Activated CD8-positive, alpha-beta T cell treated with anti-CD3 and anti-CD28 coated beads, Interleukin-2, amount 10 ng/mL, durations not matched to agents 7 days and 5 days (primary cell): ENCODE data around the gene TCFL5. TPM values are rescaled to one million over a fixed set of nuclear protein-coding genes. Genes with fewer than 3 reads are reported as not detected.

Source experiments
- ATAC-seq: fragments of 150-1000 bp; cut with Tn5 transposase; one replicate; pipeline ENCODE4 v1.10.0; 2021; ENCODE audit warnings: moderate library complexity
- CTCF ChIA-PET: fragments of 350-600 bp; sonication (Branson Sonifier 250); formaldehyde crosslinking; loops from one replicate; lab custom pipeline; 2021; ENCODE audit warnings: antibody characterized with exemption; lab: Charles Lee
- POLR2A ChIA-PET: fragments of 350-600 bp; sonication (Branson Sonifier 250); formaldehyde crosslinking; loops from one replicate; lab custom pipeline; 2021; ENCODE audit warnings: antibody characterized with exemption; lab: Charles Lee
- DNase-seq: peaks from one replicate; pipeline ENCODE4 v3.0.0-alpha.2; 2020
- H3K27ac Mint-ChIP-seq: one replicate; pipeline ENCODE4 v1.8.0; 2021; ENCODE audit warnings: mild to moderate bottlenecking, mixed read lengths
- H3K27me3 Mint-ChIP-seq: one replicate; pipeline ENCODE4 v1.8.0; 2021; ENCODE audit warnings: low read depth, mixed read lengths
- H3K36me3 Mint-ChIP-seq: one replicate; pipeline ENCODE4 v1.8.0; 2021; ENCODE audit warnings: low read depth, mixed read lengths
- H3K4me1 Mint-ChIP-seq: one replicate; pipeline ENCODE4 v1.8.0; 2021; ENCODE audit warnings: low read depth, mixed read lengths
- H3K4me3 Mint-ChIP-seq: one replicate; pipeline ENCODE4 v1.8.0; 2021; ENCODE audit warnings: mild to moderate bottlenecking, mixed read lengths
- H3K9me3 Mint-ChIP-seq: one replicate; pipeline ENCODE4 v1.8.0; 2022; ENCODE audit warnings: mixed read lengths; ENCODE audit not compliant: insufficient read depth
- total RNA-seq, 2 experiments: library from RNA; stranded (reverse); gene quantifications; one replicate each; pipeline ENCODE4 v1.2.3, GENCODE V29; 2021

TCFL5 gene
- total RNA-seq, 2 experiments from 2014 or later: 7.9 to 9.6 TPM

DNA sequence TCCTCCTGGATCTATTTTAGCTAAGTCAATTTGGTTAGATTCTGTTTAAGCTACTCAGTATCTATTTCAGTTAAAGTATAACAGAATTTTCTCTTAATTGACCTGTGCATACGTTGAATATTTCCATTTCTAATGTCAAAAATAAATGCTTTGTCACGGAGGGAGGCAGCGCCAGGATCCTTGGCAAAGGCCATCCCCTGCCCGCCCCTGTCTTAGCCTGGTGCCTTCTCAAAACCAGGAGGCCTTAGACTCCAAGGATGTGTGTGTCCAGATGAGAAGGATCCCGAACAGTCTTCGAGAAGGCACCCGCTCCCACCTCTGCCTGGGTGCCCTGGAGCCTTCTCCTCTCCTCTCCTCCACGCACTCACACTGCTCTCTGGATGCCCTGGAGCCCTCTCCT is 22.4 kb downstream of the TCFL5 start:
- Mint-ChIP-seq H3K4me1 (no peaks in the 10 kb centered on the region), H3K27me3 (no peaks in the 10 kb centered on the region), H3K4me3 (no peak overlapping the region), H3K36me3 (no peaks in the 10 kb centered on the region), H3K9me3 (no peaks in the 10 kb centered on the region), H3K27ac (no peak overlapping the region)
- POLR2A ChIA-PET: no interaction called here
- CTCF ChIA-PET: no interaction called here
- DNase-seq: no peak
- no peak for ATAC-seq

- H3K4me1 Mint-ChIP-seq: no peaks in the 10 kb centered on the region
Measured at GRCh38 chr20:62838128-62838891, 23.3 kb downstream of the TCFL5 start.

GRCh38 chr20:62837790-62838127 is 23.9 kb downstream of the TCFL5 start:
- Mint-ChIP-seq H3K27ac (no peak overlapping the region), H3K4me1 (no peaks in the 10 kb centered on the region), H3K4me3 (no peak overlapping the region), H3K9me3 (no peaks in the 10 kb centered on the region), H3K27me3 (no peaks in the 10 kb centered on the region), H3K36me3 (no peaks in the 10 kb centered on the region)
- ChIA-PET CTCF (no interaction called here), POLR2A (no interaction called here)
- ATAC-seq: no peak
- no peak for DNase-seq

More at GRCh38 chr20:62838128-62838891, 23.3 kb downstream of the TCFL5 start:
- DNase-seq: no peak
- no peaks in the 10 kb centered on the region for H3K9me3 Mint-ChIP-seq
- no peak overlapping the region for H3K4me3 Mint-ChIP-seq
- no peaks in the 10 kb centered on the region for H3K36me3 Mint-ChIP-seq
- no peak overlapping the region for H3K27ac Mint-ChIP-seq
- POLR2A ChIA-PET: no interaction called here
- CTCF ChIA-PET: no interaction called here
- no peaks in the 10 kb centered on the region for H3K27me3 Mint-ChIP-seq
- ATAC-seq: no peak

DNA sequence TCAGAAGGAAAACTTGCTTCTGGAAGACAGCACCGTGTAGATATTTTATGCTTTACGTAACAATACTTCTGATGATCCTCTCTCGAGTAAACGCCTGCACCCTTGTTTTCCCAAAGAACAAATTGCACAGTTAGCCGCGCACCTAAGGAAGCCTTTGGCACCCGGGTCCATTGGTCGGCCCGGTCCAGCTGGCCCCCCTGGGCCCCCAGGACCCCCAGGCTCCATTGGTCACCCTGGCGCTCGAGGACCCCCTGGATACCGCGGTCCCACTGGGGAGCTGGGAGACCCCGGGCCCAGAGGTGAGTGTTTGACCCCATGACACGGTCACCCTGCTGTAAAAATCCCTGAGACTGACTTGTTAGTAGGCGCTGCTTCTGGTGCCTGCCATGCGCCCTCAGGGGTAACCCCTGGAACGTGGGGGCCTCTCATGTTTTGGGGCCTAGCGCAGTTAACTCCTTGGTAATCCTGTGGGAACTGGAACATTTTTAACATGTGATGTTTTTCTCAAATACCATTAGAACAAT is 24.6 kb downstream of the TCFL5 start:
- CTCF ChIA-PET: no interaction called here

DNA sequence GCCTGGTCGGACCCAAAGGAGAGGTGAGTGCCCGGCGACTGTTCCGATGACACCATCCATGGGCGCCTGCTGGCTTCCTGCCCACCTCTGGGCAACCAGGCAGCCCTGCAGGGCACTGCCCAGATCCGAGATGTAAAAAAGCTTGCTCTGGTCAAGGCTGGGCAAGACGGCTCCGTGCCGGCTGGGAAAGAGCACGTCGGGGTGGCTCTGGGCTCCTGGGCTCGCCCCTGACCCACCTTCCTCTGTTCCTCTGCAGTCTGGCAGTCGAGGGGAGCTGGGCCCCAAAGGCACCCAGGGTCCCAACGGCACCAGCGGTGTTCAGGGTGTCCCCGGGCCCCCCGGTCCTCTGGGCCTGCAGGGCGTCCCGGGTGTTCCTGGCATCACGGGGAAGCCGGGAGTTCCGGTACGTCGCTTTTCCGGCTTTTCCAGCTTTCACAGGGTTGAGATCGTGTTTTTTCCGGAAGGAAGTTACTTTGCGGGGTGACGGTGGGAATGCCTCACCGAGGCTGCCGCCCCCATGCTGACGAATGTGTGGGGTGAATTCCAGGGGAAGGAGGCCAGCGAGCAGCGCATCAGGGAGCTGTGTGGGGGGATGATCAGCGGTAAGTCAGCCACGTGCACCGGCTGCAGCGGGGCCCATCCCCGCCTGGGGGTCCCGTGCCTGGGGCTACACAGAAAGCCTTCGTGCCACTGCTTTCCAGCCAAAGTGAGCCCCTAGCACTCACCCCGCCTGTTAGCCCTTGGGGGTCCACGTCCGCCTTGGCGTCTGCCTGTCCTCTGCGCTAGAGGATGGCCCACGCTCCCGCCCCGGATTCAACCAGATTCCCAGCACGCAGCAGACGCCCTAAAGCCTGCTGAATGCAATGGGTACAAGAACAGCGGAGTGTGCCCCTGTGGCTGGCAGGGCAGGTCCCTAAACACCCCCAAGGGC is 25.4 kb downstream of the TCFL5 start:
- POLR2A ChIA-PET: no interaction called here
- CTCF ChIA-PET: no interaction called here

More for the DNA sequence above, 24.6 kb downstream of the TCFL5 start:
- Mint-ChIP-seq H3K4me3 (no peak overlapping the region), H3K27me3 (no peaks in the 10 kb centered on the region), H3K4me1 (no peaks in the 10 kb centered on the region), H3K27ac (no peak overlapping the region), H3K9me3 (no peaks in the 10 kb centered on the region), H3K36me3 (no peaks in the 10 kb centered on the region)
- POLR2A ChIA-PET: no interaction called here
- DNase-seq (no peak), ATAC-seq (no peak)

GRCh38 chr20:62834967-62835730 is 26.5 kb downstream of the TCFL5 start:
- Mint-ChIP-seq H3K27ac (no peak overlapping the region), H3K4me3 (no peak overlapping the region), H3K27me3 (no peaks in the 10 kb centered on the region), H3K36me3 (no peaks in the 10 kb centered on the region), H3K4me1 (no peaks in the 10 kb centered on the region), H3K9me3 (no peaks in the 10 kb centered on the region)
- ATAC-seq: no peak
- CTCF ChIA-PET: no interaction called here
- POLR2A ChIA-PET: no interaction called here
- no peak for DNase-seq

More for the DNA sequence above, 25.4 kb downstream of the TCFL5 start:
- Mint-ChIP-seq H3K4me1 (no peaks in the 10 kb centered on the region), H3K27me3 (no peaks in the 10 kb centered on the region), H3K36me3 (no peaks in the 10 kb centered on the region), H3K4me3 (no peak overlapping the region), H3K9me3 (no peaks in the 10 kb centered on the region), H3K27ac (no peak overlapping the region)
- ATAC-seq (no peak), DNase-seq (no peak)

DNA sequence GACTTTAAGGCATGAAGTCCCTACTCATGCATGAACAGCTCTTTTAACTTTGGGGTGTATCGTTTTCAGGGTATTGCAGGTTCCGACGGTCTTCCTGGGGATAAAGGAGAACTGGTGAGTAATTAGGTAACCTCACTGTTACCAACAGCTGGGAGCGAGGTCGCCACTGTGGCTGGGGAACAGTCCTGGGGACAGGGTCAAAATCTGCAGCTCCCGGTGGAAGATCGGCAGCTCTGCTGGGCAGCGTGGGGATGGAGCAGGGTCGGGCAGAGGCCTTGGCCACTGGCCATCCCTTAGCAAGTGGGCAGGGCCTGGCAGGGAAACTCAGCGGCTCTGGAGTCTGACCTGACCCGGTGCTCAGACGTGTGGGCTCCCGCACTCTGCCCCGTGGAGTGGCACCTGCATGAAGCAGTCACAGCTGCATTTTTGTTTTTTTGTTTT is 28.7 kb downstream of the TCFL5 start:
- H3K27me3 Mint-ChIP-seq: no peaks in the 10 kb centered on the region
- ATAC-seq (no peak), DNase-seq (no peak)
- ChIA-PET CTCF (no interaction called here), POLR2A (no interaction called here)
- no peaks in the 10 kb centered on the region for H3K4me1 Mint-ChIP-seq
- no peaks in the 10 kb centered on the region for H3K36me3 Mint-ChIP-seq
- H3K27ac Mint-ChIP-seq: no peak overlapping the region
- no peaks in the 10 kb centered on the region for H3K9me3 Mint-ChIP-seq
- no peak overlapping the region for H3K4me3 Mint-ChIP-seq

GRCh38 chr20:62832212-62832922 is 29.3 kb downstream of the TCFL5 start:
- Mint-ChIP-seq H3K27me3 (no peaks in the 10 kb centered on the region), H3K4me1 (no peaks in the 10 kb centered on the region), H3K4me3 (no peak overlapping the region), H3K36me3 (no peaks in the 10 kb centered on the region), H3K9me3 (no peaks in the 10 kb centered on the region), H3K27ac (no peak overlapping the region)
- CTCF ChIA-PET: no interaction called here
- ATAC-seq (peak; percentile 50), DNase-seq (no peak)
- POLR2A ChIA-PET: no interaction called here

DNA sequence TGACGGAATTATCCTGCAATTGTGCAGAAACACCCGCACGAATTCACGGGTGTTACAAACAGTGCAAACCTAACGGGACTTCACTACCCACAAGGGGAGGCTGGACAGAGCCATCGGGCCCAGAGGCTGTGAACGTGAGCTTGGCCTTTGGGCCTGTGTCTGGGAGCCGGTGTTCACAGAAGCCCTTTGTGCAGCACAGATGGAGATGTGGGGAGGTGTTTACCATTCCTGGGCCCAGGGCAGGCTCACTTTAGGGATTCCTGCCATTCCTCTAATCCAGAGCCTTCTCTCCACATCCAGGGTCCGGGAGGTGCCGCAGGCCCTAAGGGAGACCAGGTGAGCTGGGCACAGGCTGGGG is 29.8 kb downstream of the TCFL5 start:
- no peak overlapping the region for H3K4me3 Mint-ChIP-seq
- H3K36me3 Mint-ChIP-seq: no peaks in the 10 kb centered on the region
- ChIA-PET POLR2A (interaction anchor here (0.5 kb wide), 1 partner anchor 17 kb away, joined by 3 read pairs; no protein-coding TSS in a partner anchor), CTCF (interaction anchor here (0.7 kb wide), 1 partner anchor 23 kb away, joined by 3 read pairs; no protein-coding TSS in a partner anchor)
- H3K27ac Mint-ChIP-seq: no peak overlapping the region
- ATAC-seq (no peak), DNase-seq (no peak)
- H3K4me1 Mint-ChIP-seq: no peaks in the 10 kb centered on the region
- no peaks in the 10 kb centered on the region for H3K27me3 Mint-ChIP-seq
- H3K9me3 Mint-ChIP-seq: no peaks in the 10 kb centered on the region

DNA sequence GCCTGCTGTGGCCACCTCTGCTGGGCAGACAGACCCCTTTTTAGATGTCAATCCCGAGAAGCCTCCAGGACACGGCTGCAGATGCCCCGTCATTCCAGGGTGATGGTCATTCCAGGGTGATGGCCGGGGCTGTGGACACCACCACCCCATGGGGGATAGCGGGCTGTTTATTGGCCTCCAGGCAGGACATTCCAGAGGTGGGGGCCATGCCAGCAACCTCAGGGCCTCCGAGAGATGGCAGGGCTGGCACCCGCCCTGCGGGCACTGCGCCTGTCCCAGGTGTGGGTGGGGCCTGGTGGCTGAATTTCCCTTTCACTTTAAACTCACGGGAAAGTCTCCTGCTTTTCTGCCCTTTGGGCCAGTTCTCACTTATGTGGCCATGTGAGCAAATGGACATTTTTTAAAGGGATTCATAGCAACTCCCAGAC is 30.2 kb downstream of the TCFL5 start:
- H3K27ac Mint-ChIP-seq: no peak overlapping the region
- H3K4me1 Mint-ChIP-seq: no peaks in the 10 kb centered on the region
- no peaks in the 10 kb centered on the region for H3K27me3 Mint-ChIP-seq
- no peak overlapping the region for H3K4me3 Mint-ChIP-seq
- DNase-seq (no peak), ATAC-seq (no peak)
- H3K9me3 Mint-ChIP-seq: no peaks in the 10 kb centered on the region
- no peaks in the 10 kb centered on the region for H3K36me3 Mint-ChIP-seq
- POLR2A ChIA-PET: interaction anchor here (0.5 kb wide), 1 partner anchor 18 kb away, joined by 3 read pairs; no protein-coding TSS in a partner anchor
- CTCF ChIA-PET: interaction anchor here (0.7 kb wide), 1 partner anchor 23 kb away, joined by 3 read pairs; no protein-coding TSS in a partner anchor

GRCh38 chr20:62830821-62831220 is 30.8 kb downstream of the TCFL5 start:
- Mint-ChIP-seq H3K36me3 (no peaks in the 10 kb centered on the region), H3K27ac (no peak overlapping the region), H3K4me1 (no peaks in the 10 kb centered on the region), H3K27me3 (no peaks in the 10 kb centered on the region), H3K4me3 (no peak overlapping the region), H3K9me3 (no peaks in the 10 kb centered on the region)
- ChIA-PET CTCF (no interaction called here), POLR2A (no interaction called here)
- DNase-seq (no peak), ATAC-seq (no peak)
